DND-41 (cell line): ENCODE measurements around the gene SLC22A17.

Experiments used
- CTCF ChIP-seq: IDR thresholded peaks from 2 replicates; pipeline ENCODE4 v1.5.1; 2012; ENCODE audit warnings: borderline replicate concordance, low read length, moderate library complexity, mild to moderate bottlenecking; ENCODE audit not compliant: poor library complexity, severe bottlenecking; ENCODE audit errors: extremely low read depth
- EZH2 ChIP-seq: IDR thresholded peaks from 3 replicates; pipeline ENCODE4 v1.6.1; 2012; ENCODE audit warnings: borderline replicate concordance, low read depth, mild to moderate bottlenecking, moderate library complexity, low read length, inconsistent platforms; ENCODE audit not compliant: severe bottlenecking

- TF ChIP-seq EZH2 (no peak), CTCF (no peak)
Observed at GRCh38 chr14:23358553-23359166, 6.0 kb upstream of the SLC22A17 start.
